Stimulated activated CD8-positive, alpha-beta memory T cell treated with anti-CD3 and anti-CD28 coated beads, Interleukin-12 subunit alpha, Interleukin-12 subunit beta, amount 100 ng/mL, for 1 hour (primary cell): ENCODE measurements around the gene CGREF1.
"Not testable (repeated sequence)": the region's sequence is repeated elsewhere in the genome, so short reads cannot be mapped to it uniquely, and the experiment has no call there.

Source experiments
- DNase-seq: peaks from one replicate; pipeline ENCODE4 v3.0.0-alpha.2; 2020; ENCODE audit warnings: low read depth

Gene CGREF1

DNA sequence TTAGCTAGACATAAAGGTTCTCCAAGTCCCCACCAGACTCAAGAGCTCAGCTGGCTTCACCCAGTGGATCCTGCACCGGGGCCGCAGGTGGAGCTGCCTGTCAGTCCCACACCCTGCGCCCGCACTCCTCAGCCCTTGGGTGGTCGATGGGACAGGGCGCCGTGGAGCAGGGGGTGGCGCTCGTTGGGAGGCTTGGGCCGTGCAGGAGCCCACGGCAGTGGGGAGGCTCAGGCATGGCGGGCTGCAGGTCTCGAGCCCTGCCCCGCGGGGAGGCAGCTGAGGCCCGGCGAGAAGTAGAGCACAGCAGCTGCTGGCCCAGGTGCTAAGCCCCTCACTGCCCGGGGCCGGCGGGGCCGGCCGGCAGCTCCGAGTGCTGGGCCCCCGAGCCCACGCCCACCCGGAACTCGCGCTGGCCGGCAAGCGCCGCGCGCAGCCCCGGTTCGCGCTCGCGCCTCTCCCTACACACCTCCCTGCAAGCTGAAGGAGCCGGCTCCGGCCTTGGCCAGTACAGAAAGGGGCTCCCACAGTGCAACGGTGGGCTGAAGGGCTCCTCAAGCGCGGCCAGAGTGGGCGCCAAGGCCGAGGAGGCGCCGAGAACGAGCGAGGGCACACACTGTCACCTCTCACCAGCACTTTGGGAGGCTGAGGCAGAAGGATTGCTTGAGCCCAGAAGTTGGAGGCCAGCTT, 7.4 kb downstream of the CGREF1 start:
- not testable (repeated sequence) for DNase-seq

GRCh38 chr2:27110603-27111352, 8.2 kb downstream of the CGREF1 start:
- not testable (repeated sequence) for DNase-seq

GRCh38 chr2:27109083-27109482, 9.8 kb downstream of the CGREF1 start:
- DNase-seq: no peak

- DNase-seq: no peak
Measured at GRCh38 chr2:27108221-27108620, 10.7 kb downstream of the CGREF1 start.

- DNase-seq: no peak
Measured at GRCh38 chr2:27105981-27106380, 12.9 kb downstream of the CGREF1 start.

DNA sequence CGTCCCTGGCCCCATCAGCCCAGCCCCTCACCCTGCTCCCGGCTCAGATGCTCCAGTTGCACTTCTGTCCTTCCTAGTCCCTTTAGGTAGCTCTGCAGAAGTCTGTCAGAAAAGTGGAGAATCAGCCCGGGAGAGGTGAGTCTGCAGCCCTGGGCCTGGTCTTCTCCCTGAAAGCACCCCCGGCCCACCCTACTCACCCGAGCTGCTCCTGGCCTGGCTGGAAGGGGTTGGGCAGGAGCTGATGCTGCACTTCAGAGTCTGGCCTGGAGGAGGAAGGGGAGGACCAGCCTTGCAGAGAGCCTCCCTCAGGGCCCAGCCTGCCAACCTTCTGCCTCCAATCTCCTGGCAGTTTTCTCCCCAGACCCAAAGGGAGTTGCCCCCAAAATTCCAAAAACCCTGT, 16.6 kb downstream of the CGREF1 start:
- no peak for DNase-seq

- no peak for DNase-seq
Measured at GRCh38 chr2:27100036-27100435, 18.9 kb downstream of the CGREF1 start.

GRCh38 chr2:27099334-27099955, 19.5 kb downstream of the CGREF1 start:
- DNase-seq: no peak

DNA sequence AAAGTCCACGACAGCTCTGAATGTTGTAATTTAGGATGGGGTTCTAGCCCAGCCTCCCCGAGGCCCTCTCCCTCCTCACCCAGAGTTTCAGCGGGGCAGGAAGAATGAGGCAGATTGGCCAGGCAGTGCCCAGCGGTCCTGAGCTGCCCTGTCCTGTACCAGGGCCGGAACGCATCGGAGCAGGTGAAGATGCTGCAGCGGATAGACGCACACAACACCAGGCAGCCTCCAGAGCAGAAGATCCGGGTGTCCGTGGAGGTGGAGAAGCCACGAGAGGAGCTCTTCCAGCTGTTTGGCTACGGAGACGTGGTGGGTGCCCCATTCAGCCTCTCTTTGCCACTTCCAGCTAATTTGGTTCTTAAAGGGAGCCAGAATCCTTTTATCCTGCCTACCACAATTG, 21.6 kb downstream of the CGREF1 start:
- no peak for DNase-seq

- no peak for DNase-seq
Measured at GRCh38 chr2:27096748-27097297, 22.1 kb downstream of the CGREF1 start.

DNA sequence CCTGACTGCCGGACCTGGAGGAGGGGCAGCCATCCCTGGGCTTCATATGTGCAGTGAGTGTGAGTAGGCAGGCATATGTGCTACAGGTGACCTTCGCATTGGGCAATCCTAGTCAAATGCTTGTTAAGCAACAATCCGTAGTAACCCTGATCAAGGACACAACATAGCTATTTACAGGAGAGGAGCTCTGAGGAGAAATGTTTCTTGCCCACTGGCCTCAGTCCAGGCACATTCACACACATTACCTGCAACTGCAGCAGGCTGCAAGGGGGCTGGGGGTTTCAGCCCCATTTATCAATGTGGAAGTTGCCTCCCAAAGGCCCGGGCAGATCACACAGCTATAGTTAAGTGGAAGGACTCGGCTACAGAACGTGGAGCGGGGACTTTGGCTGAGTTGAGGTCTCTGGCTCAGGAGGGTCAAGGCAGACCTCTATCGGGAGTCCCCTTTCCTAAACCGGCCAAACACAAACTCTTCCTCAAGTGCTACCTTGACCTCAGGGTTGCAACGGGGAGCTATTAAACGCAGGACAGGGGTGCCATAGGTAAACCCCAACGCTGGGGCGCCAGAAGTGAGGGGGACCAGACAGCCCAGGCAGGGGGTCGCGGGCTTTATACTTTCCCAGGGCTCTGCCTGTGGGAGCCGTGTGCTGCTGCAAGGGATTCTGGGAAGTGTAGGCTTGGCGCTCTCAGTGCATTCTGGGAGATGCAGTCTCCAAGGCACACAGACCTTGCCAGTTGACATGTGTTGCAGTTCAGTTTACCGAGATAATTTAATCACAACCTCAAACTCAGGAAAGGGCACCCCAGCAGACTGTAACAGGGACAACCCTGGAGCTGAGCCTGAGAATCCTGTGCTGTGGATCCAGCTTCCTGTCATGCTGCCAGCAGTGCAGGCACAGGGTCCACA, 22.9 kb downstream of the CGREF1 start:
- DNase-seq: no peak

GRCh38 chr2:27095427-27095744, 23.5 kb downstream of the CGREF1 start:
- DNase-seq: no peak

GRCh38 chr2:27094353-27094984, 24.5 kb downstream of the CGREF1 start:
- no peak for DNase-seq

DNA sequence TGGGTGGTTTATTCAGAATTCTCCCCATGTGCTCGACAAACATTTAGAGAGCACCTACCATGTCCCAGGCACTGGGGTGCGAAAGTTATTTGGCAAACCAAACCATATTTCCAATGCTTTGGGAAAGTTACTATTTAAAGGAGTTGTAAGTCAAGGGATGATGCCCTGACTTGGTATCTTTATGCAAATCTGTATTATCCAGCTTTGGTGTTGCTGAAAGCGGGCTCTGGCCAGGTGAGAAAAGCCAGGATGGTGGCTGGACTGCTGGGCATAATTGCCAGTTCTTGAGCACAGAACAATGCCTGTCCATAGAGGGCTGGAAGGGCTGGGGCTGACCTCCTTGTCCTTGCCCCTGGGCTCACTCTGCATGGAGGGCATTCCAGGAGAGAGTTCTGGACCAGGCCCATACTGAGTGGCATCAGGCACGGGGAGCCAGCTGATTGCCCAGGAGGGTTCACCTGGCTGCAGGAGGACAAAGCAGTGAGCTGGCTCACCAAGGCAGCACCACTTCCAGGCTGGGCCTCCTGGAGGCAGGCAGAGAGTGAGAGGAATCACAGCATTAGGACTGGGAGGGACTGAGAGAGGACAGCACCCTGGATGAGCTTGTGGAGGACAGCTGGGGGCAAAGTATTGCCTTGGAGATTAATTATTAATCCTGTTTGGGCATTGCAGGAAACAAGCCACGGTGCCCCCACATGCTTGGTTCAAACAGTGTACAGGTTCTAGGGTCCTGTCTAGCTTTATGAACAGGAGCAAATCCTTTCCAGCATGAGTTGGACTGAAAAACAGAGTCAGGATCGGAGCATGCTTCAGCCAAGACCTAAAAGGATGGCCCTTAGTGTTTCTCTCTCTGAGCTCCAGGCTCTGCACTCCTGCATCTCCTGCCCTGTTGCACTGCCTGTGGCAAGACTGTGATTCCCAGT, 25.2 kb downstream of the CGREF1 start:
- no peak for DNase-seq

- no peak for DNase-seq
Measured at GRCh38 chr2:27092696-27093429, 26.1 kb downstream of the CGREF1 start.

DNA sequence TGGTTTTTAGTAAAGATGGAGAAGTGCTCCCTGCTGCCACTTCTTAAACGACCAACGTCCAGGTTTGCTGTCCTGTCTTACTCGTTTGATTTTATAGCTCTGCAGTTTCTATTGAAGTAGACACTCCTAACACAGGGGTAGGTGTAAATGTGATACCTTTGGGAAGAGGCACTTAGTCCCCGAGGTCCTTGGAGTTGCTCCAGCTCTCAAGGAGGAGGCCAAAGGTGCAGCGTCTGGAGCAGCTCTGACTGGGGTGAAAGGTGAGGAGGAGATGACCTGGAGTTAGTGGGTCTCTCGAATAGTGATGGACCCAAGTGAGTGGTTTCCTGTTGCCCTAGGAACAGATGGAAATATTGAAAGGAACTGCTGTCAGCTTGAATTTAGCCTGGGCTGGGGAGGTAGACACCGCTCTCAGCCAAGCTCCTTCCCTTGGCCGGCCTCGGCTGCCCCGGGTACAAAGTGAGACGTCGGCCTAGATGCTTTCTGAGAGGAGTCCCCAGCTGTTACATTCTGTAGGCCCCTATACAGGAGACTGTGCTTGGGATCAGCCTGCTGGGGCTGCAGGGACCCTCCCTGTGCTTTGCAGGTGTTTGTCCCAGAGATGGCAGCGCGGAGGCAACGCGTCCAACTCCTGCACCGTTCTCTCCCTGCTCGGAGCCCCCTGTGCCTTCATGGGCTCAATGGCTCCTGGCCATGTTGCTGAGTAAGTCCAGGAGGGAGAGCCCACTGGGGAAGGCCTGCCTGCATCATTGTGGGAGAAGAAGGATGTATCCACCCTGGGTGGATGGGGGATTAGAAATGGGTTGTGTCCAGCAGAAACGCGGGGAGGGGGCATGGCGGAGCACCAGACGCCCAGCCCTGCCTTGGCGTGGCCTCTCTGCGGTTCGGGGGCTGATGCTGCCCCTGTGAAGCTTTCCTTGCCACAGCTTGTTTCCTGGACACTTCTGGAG, 26.9 kb downstream of the CGREF1 start:
- DNase-seq: no peak

DNA sequence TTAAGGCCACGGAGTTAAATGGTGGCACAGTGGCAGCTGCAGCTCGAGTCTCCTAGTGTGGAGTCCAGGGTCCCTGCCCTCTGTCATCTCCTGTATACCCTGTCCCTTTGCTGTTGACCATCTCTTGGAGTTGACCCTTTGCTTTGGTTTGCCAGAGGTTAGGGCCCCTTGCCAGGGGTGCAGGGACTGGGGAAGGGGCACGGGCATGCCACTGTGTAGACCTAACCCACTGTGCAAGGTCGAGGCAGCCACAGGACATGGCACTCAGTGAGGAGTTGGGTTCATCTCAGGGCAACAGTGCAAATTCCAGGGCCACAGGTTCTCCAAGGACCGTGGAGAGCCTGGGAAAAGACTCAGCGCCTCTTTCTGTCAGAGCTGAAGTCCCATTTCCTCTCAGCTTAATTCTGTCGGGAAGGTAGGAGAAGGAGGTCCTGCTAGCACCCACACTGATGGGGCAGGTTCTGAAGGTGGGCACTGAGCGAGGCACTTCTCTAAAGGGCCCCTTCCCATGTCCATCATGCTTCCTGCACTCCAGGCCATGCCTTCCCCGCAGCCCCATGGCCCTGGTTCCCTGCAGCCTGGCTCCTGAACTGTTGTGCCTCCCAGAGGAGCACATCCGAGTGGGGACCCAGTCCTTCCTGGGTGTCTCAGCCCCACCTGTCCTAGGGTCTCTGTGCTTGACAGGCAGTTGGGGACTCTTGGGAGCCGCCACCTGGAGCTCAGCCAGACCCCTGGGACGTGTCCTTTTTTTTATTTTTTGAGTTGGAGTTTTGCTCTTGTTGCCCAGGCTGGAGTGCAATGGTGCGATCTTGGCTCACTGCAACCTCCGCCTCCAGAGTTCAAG, 29.6 kb downstream of the CGREF1 start:
- DNase-seq: no peak

- DNase-seq: no peak
Measured at GRCh38 chr2:27088634-27089033, 30.3 kb downstream of the CGREF1 start.
